Activated T-cell treated with anti-CD3 and anti-CD28 coated beads, Interleukin-2, amount 50 U/mL, for 24 hours (primary cell): Measurements from ENCODE around the gene SNRPB.
"Not testable (repeated sequence)": the region's sequence is repeated elsewhere in the genome, so short reads cannot be mapped to it uniquely, and the experiment has no call there.

Source experiments
- DNase-seq: peaks from one replicate; pipeline ENCODE4 v3.0.0-alpha.2; 2020
- H3K27ac Mint-ChIP-seq: 2 replicates; pipeline ENCODE4 v1.8.0; 2020; ENCODE audit warnings: mild to moderate bottlenecking, mixed read lengths
- H3K27me3 Mint-ChIP-seq: 2 replicates; pipeline ENCODE4 v1.8.0; 2020; ENCODE audit warnings: mixed read lengths
- H3K36me3 Mint-ChIP-seq: 2 replicates; pipeline ENCODE4 v1.8.0; 2020; ENCODE audit warnings: low read depth, mixed read lengths
- H3K4me1 Mint-ChIP-seq: 2 replicates; pipeline ENCODE4 v1.8.0; 2020; ENCODE audit warnings: low read depth, mixed read lengths
- H3K4me3 Mint-ChIP-seq: 2 replicates; pipeline ENCODE4 v1.8.0; 2020; ENCODE audit warnings: mild to moderate bottlenecking, moderate library complexity, mixed read lengths
- H3K9me3 Mint-ChIP-seq: 2 replicates; pipeline ENCODE4 v1.8.0; 2020; ENCODE audit warnings: mixed read lengths

Gene SNRPB

DNA sequence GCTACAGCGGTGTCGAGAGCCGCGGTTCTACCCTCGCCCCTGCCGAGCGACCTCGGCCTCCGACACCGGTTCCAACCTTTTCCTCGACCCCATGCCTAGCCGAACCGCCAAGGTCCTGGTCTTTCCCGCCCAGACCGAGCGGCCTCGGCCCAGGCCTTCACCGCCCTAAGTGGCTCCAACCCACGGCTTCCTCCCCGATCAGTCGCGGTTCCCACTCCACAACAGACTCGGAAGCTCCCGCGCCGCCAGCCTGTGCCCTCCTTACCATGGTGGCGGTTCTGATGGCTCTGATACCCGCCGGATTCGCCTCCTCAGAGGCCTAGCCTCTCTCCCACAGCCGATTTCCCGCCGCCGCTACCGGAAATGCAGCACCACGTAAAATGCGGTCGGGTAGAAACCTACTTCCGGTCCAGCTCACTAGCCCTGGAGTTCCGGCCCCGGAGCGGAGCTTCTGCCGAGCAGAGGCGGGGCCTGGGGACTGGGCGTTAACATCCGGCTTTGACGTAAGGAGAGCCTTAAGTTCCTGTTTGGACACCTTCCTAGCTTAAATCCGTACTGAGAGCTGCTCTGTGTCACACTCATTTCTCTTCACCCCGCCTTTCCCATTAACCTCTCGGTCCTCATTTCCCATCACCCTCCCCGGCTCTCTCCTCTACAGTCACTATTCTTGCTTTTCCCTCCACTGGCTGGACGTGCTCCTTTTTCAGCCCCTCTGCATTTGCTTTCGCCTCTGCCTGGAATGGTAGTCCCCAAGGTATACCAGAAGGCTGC is at the start of gene SNRPB:
Gene SNRPB, minus strand, starts transcription at position 367 of the 771 bp plus-strand sequence. Its CDS starts 99 bp downstream, at position 268.
- Mint-ChIP-seq H3K27me3 (no peaks in the 10 kb centered on the region), H3K4me1 (peaks cover 52% of the 10 kb centered on the region), H3K4me3 (peak within 1 kb of the TSS; percentile 100), H3K36me3 (peaks cover 64% of the 10 kb centered on the region), H3K27ac (peak within 1 kb of the TSS; percentile 100), H3K9me3 (no peaks in the 10 kb centered on the region)
- peak; percentile 98 for DNase-seq

DNA sequence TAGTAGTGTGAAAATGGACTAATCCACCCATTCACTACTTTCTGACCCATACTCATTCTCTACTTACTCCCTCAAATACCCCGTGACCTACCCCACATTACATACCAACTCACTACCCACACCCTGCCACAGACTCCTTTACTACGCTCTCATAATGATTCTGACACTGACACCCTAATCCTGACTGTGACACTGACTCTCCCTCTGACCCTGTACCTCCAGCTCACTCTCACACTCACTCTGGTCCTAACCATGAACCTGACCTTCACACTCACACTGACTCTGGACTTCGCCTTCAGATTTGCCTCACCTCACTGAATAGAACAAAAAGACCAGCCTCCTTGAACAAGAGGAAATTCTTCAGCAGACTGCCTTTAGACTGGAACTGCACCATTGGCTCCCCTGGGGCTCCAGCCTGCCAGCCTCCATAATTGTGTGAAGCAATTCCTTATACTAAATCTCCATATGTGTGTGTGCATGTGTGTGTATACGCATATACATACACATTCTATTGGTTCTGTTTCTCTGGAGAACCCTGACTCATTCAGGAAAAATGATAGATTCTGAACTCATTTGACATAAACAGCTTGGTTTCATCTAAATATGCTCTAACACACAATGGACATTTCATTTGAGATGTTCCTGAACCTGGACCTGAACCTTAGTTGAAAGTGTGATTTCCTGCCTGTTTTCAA is 48.7 kb upstream of the SNRPB start:
- Mint-ChIP-seq H3K27me3 (peaks cover 3% of the 10 kb centered on the region), H3K4me3 (no peak overlapping the region), H3K27ac (no peak overlapping the region), H3K4me1 (peaks cover 16% of the 10 kb centered on the region), H3K36me3 (no peaks in the 10 kb centered on the region), H3K9me3 (no peaks in the 10 kb centered on the region)
- no peak for DNase-seq

- H3K27ac Mint-ChIP-seq = no peak overlapping the region
- H3K9me3 Mint-ChIP-seq = no peaks in the 10 kb centered on the region
- no peak for DNase-seq
- peaks cover 13% of the 10 kb centered on the region for H3K4me1 Mint-ChIP-seq
- no peak overlapping the region for H3K4me3 Mint-ChIP-seq
- H3K27me3 Mint-ChIP-seq = peaks cover 6% of the 10 kb centered on the region
- H3K36me3 Mint-ChIP-seq = no peaks in the 10 kb centered on the region
Observed at GRCh38 chr20:2518558-2518957, 48.0 kb upstream of the SNRPB start.

- Mint-ChIP-seq H3K27me3 (peaks cover 8% of the 10 kb centered on the region), H3K9me3 (no peaks in the 10 kb centered on the region), H3K27ac (no peak overlapping the region), H3K36me3 (no peaks in the 10 kb centered on the region), H3K4me3 (no peak overlapping the region), H3K4me1 (peaks cover 13% of the 10 kb centered on the region)
- no peak for DNase-seq
Observed at GRCh38 chr20:2518096-2518495, 47.5 kb upstream of the SNRPB start.

- H3K9me3 Mint-ChIP-seq = no peaks in the 10 kb centered on the region
- peaks cover 6% of the 10 kb centered on the region for H3K4me1 Mint-ChIP-seq
- H3K4me3 Mint-ChIP-seq = no peak overlapping the region
- H3K27ac Mint-ChIP-seq = no peak overlapping the region
- peaks cover 18% of the 10 kb centered on the region for H3K27me3 Mint-ChIP-seq
- DNase-seq = no peak
- no peaks in the 10 kb centered on the region for H3K36me3 Mint-ChIP-seq
Observed at GRCh38 chr20:2516399-2516798, 45.8 kb upstream of the SNRPB start.

GRCh38 chr20:2515203-2515602 is 44.6 kb upstream of the SNRPB start:
- Mint-ChIP-seq H3K36me3 (no peaks in the 10 kb centered on the region), H3K9me3 (no peaks in the 10 kb centered on the region), H3K27ac (no peak overlapping the region), H3K4me1 (peaks cover 6% of the 10 kb centered on the region), H3K4me3 (no peak overlapping the region), H3K27me3 (peaks cover 22% of the 10 kb centered on the region)
- DNase-seq = no peak

- Mint-ChIP-seq H3K4me3 (peak overlapping the region; percentile 23), H3K9me3 (no peaks in the 10 kb centered on the region), H3K4me1 (peaks cover 21% of the 10 kb centered on the region), H3K27me3 (peaks cover 22% of the 10 kb centered on the region), H3K27ac (no peak overlapping the region), H3K36me3 (peaks cover 25% of the 10 kb centered on the region)
- DNase-seq = no peak
Observed at GRCh38 chr20:2509794-2510193, 39.2 kb upstream of the SNRPB start.

GRCh38 chr20:2509468-2509781 is 38.8 kb upstream of the SNRPB start:
- DNase-seq = no peak
- Mint-ChIP-seq H3K4me1 (peaks cover 22% of the 10 kb centered on the region), H3K27ac (peak overlapping the region; percentile 99), H3K27me3 (peaks cover 22% of the 10 kb centered on the region), H3K36me3 (peaks cover 25% of the 10 kb centered on the region), H3K4me3 (peak overlapping the region; percentile 99), H3K9me3 (no peaks in the 10 kb centered on the region)

DNA sequence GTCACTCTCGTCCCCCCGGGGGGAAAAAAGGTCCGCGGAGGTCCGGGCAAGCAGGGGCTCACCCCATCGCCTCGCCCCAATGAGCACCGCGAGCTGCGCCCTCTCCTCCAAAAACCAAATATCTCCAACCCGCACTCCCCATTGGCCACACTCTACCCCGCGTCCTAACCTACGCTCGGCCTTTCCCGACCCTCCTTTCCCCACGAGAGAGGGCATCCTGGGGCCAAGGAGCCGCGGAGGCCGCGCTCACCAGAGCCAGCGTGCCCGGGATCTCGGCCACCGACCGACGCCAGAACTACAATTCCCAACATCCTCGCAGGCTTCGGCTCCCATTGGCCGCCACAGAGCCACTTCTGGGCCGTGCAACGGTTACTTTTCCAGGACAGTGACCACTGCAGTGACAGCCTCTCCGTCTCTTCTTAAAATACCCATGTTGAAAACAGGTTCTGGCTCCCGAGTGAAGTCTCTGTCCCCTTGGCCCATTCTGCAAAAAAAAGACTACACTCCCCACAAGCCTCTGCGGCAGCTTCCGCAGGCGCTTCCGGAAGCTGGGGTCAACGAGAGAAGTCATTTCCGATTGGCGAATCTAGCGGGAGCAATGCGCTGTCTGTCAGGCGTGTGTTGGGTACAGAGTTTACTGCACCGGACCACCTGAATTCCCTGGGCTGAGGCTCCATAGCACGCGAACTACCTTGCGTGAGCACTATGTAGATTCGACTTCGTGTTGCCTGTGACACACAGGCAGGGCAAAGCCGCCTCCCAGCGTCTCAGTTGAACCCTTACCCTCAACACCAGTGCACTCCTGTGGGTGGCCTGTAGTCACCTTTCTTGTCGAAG is 38.3 kb upstream of the SNRPB start, which contains the start of gene ZNF343:
Gene ZNF343, minus strand, starts transcription at position 285 of the 837 bp plus-strand sequence. CDS start 15,020 bp downstream, outside the sequence.
- Mint-ChIP-seq H3K4me1 (peaks cover 22% of the 10 kb centered on the region), H3K36me3 (peaks cover 25% of the 10 kb centered on the region), H3K27ac (peak within 1 kb of the TSS; percentile 99), H3K9me3 (no peaks in the 10 kb centered on the region), H3K27me3 (peaks cover 22% of the 10 kb centered on the region), H3K4me3 (peak within 1 kb of the TSS; percentile 99)
- DNase-seq = peak; percentile 88

DNA sequence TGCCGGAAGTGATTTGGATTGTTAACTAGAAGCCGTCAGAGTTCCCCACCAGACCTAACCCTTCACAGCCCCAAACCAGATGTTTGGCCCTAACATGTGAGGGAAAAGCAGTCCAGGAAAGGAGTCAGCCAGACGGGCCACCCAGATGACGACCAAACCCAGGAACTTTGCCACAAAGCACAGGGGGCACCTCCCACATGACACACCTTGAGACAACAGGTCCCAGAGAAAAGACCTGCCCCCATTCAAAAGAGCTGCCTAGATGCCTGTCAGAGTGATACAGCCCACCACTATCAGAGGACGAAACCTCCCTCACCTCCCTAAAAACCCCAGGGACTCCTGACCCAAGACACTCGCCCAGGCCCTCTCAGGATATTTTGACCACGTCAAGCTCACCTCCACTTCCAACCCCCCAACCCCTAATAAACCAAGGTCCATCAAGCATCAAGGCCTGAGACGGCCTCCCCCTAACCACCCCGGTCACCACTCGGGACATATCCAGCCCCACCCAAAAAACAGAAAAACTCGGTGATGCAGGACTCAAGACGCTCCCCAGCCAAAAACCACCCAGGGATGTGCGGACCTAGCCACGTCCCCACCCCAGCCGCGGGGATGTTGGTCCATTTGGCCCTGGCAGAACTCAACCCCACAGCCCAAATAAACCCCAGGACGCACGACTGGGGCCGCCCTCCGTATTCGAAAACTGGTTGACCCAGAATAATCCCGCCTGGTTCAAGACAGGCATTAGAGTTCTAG is 37.5 kb upstream of the SNRPB start:
- H3K4me3 Mint-ChIP-seq = peak overlapping the region; percentile 99
- H3K27me3 Mint-ChIP-seq = peaks cover 17% of the 10 kb centered on the region

GRCh38 chr20:2507464-2507863 is 36.9 kb upstream of the SNRPB start:
- no peak overlapping the region for H3K27ac Mint-ChIP-seq

More for the DNA sequence above, 37.5 kb upstream of the SNRPB start:
- Mint-ChIP-seq H3K4me1 (peaks cover 25% of the 10 kb centered on the region), H3K9me3 (no peaks in the 10 kb centered on the region), H3K27ac (peak overlapping the region; percentile 99), H3K36me3 (peaks cover 25% of the 10 kb centered on the region)
- DNase-seq = peak; percentile 42

GRCh38 chr20:2506426-2506825 is 35.8 kb upstream of the SNRPB start:
- H3K27ac Mint-ChIP-seq, H3K27me3 Mint-ChIP-seq, H3K9me3 Mint-ChIP-seq, DNase-seq, H3K4me3 Mint-ChIP-seq: not testable (repeated sequence)
- H3K4me1 Mint-ChIP-seq = peaks cover 30% of the 10 kb centered on the region
- H3K36me3 Mint-ChIP-seq = peaks cover 29% of the 10 kb centered on the region

More at GRCh38 chr20:2507464-2507863, 36.9 kb upstream of the SNRPB start:
- no peaks in the 10 kb centered on the region for H3K9me3 Mint-ChIP-seq
- H3K36me3 Mint-ChIP-seq = peaks cover 25% of the 10 kb centered on the region
- peak overlapping the region; percentile 99 for H3K4me3 Mint-ChIP-seq
- peaks cover 29% of the 10 kb centered on the region for H3K4me1 Mint-ChIP-seq
- DNase-seq = no peak
- peaks cover 17% of the 10 kb centered on the region for H3K27me3 Mint-ChIP-seq

DNA sequence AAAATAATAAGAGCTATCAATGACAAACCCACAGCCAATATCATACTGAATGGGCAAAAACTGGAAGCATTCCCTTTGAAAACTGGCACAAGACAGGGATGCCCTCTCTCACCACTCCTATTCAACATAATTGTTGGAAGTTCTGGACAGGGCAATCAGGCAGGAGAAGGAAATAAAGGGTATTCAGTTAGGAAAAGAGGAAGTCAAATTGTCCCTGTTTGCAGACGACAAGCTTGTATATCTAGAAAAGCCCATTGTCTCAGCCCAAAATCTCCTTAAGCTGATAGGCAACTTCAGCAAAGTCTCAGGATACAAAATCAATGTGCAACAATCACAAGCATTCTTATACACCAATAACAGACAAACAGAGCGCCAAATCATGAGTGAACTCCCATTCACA is 34.2 kb upstream of the SNRPB start:
- Mint-ChIP-seq H3K4me1 (peaks cover 30% of the 10 kb centered on the region), H3K36me3 (peaks cover 45% of the 10 kb centered on the region)
- not testable (repeated sequence) for H3K9me3 Mint-ChIP-seq, DNase-seq, H3K27me3 Mint-ChIP-seq, H3K27ac Mint-ChIP-seq, H3K4me3 Mint-ChIP-seq
